Activated T-helper 1 cell treated with anti-CD3 and anti-CD28 coated beads, Interleukin-2, amount 50 U/mL, for 16 hours (primary cell): ENCODE measurements around the gene TWIST1.

Experiments
- DNase-seq, 2 donors: peaks; one replicate each; pipeline ENCODE4 v3.0.0-alpha.2; 2020; ENCODE audit warnings: low read depth in 1 of 2, low spot score in 1 of 2

TWIST1 gene

GRCh38 chr7:19117091-19117869 is at the start of gene TWIST1:
TWIST1 (minus strand) TSS chr7:19117636; CDS start chr7:19117321, 315 bp downstream.
- no peak for DNase-seq

DNA sequence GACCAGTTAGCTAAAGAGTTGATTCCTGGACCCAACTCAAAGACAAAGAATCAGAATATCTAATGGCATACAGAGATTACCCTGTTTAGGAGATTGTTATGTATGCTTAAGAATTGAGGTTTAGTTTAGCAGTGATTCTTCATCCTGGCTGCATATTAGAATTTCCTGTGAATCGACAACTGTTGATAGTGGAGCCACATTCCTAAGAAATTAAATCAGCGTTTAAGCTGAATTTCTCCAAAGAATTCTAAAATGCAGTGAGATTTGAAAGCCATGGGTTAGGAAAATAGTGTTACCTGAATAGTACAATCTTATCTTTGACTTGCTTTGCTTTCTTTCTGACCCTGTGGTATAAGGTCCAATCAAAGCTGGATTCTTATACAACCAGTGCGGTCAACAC is 44.2 kb upstream of the TWIST1 start:
- DNase-seq = no peak

- DNase-seq = no peak
Observed at GRCh38 chr7:19146699-19147098, 29.3 kb upstream of the TWIST1 start.

DNA sequence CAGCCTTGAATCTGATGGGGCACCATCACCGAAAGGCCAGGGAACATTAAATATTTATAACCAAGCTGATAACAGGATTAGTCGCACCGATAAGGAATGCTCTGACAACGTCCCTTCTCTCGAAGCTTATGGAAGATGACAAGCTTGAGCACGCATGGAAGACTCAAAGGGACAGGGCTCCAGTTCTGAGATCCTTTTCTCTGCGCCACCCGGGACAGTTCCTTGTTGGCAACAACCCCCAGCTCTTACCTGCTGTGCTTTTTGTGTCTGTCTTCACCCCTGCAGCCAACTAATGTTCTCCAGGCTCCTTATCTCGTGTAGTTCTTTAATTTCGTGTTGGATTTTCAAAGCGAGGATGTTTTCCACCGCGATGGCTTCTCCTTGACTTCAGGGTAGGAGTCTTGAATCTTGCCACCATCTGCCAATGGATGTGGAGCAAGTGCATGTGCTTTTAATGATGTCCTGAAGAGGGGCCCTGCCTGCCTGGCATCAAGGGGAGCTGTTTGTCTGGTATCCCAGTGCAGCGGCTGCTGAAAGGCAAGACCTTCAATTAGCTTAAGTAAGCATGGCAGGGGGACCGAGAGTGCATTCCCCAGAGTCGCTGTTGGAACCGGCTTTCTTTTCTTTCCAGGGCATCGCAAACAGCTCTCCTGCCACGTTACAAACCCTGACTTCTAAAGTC is 28.1 kb upstream of the TWIST1 start:
- DNase-seq = no peak

DNA sequence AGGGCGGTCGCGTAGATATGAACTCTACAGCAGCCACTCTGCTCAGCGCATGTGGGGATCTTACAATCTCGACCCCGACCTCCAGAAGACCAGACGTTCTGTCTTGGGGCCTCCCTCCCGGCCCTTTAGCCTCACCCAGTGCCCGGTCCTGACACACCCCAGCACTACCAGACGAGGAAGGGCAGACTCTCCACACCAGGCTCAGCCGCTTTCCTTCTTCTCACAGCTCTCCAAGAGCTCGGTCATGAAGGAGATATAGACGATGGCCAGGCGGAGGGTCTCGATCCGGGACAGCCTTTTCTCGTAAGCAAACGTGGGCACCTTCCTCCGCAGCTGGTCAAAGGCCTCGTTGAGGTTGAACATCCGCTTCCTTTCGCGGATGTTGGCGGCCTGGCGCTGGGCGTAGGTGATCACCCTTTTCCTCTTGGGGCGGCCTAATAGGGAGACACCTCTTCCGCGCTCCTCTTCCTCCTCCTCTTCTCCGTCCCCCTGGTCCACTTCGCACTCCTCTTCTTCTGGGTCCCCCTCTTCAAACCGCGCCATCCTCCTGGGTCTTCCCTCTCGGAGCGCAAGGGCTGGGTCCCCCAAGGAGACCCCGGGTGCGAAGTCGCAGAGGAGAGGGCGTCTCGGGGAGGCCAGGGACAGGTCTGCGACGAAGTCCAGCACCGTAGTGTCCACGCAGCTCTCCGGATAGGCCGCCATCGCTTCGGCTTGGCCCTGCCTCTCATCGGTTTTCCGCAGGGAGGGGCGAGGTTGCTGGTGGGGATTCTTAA is 27.4 kb upstream of the TWIST1 start, which contains the start of gene FERD3L:
Gene FERD3L (minus strand): TSS at position 761 of the 773 bp plus-strand sequence. CDS start 59 bp downstream, at position 702.
- DNase-seq = no peak

- DNase-seq = no peak
Observed at GRCh38 chr7:19143881-19144574, 26.6 kb upstream of the TWIST1 start.

DNA sequence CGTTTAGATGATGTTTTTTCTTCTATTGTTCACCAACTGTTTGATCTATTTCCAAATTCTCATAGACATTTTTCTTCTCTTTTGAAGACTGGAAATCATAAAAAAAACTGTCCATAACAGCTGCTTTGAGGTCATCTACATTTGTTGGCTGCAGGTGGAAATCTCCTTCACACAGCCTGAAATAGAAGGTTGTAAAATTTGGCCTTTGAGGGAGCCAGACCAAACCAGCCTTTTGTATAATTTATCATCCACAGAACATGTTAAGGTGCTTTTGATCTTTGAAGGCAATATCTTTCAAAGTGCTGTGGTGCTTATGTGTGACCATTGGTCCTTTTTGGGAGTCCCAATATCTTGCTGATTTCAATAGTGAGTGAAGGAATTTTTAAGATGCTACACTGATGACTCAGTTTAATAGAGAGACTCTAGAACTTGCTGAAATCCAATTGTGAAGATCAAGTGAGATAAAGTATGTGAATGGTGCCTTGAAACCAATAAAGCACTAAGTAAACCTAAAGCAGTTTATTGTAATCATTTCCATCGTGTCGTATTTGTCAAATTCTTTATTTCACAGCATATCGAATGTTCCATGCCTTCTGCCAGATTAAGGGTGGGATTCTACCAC is 22.4 kb upstream of the TWIST1 start:
- no peak for DNase-seq

- DNase-seq = no peak
Observed at GRCh38 chr7:19133886-19134285, 16.4 kb upstream of the TWIST1 start.

- DNase-seq = no peak
Observed at GRCh38 chr7:19133390-19133789, 16.0 kb upstream of the TWIST1 start.

DNA sequence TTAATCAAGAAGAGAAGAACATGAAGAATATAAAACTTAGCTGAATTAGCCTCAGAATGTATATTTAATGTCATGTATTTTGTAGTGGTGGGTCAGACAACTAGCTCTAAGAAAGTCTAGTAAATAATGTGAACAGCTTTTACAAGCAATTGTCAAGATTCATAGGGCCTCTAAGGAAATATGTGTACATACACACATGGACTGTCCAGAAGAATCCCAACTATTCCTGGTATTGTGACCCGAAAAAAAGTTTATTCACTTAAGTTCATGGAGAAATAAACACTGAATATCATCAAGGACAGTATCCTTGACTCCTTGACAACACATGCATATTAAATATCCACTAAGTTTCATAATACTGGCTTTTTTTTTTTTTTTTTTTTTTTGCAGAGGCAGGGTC is 11.4 kb upstream of the TWIST1 start:
- no peak for DNase-seq

- DNase-seq = no peak
Observed at GRCh38 chr7:19121977-19122588, 4.6 kb upstream of the TWIST1 start.

DNA sequence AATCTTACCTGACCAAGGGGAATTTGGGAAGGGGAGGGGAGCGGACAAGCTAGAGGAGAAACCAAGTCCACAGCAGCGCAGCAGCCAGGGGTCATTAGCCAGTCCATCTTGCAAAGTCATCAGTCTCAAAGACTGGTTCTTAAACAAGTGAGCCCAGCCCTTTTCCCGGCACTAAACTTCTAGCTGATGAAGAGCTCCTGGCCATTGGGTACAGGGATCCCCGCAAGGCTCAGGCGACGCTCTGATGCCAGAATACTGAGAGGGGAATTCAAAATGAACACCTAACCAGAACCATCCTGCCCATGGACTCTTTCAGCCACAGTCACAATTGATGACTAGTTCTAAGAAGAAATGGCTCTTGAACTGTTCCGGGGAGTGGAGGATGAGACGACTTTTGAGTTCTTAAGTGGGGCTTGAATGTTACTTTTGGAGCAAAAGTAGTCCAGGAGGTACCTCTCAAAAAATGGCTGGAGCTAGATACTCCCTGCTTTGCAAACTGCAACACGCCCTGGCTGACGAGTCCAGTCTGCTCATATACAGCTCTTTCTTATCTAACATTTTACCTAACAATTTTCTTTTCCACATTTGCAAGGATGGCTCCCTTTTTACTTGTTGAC is 2.5 kb upstream of the TWIST1 start:
- DNase-seq = no peak

GRCh38 chr7:19119372-19119771 is 1.9 kb upstream of the TWIST1 start:
- no peak for DNase-seq

GRCh38 chr7:19118636-19119371 is 1.4 kb upstream of the TWIST1 start:
- DNase-seq = no peak

GRCh38 chr7:19117870-19118608 is 603 bp upstream of the TWIST1 start:
- no peak for DNase-seq

- DNase-seq = no peak
Observed at GRCh38 chr7:19116121-19117090, 1.0 kb downstream of the TWIST1 start.

DNA sequence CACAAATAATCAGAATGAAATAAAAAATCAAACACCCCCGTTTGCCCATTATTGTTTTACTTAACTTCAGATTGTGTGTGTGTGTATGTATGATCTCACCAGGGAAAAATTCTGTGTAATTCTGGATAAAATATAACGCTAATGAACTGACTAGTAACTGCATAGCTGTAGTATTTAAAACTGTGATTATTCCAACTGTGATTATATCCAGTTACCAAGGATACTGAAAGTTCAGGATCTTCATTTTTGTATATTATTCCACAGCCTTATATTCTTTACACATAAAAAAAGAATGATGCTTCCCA is 2.9 kb downstream of the TWIST1 start:
- DNase-seq = no peak
